GM12873 (cell line): Measurements from ENCODE around the gene XPC.

ENCODE experiments used
- CTCF ChIP-seq: IDR thresholded peaks from 2 replicates; pipeline ENCODE4 v1.5.1; 2012; ENCODE audit warnings: low read depth, mild to moderate bottlenecking, moderate library complexity, low read length, control low read depth; ENCODE audit not compliant: insufficient read depth; ENCODE audit errors: missing control alignments

Gene XPC

GRCh38 chr3:14135581-14135980 is 42.8 kb downstream of the XPC start:
- no peak for TF ChIP-seq CTCF

DNA sequence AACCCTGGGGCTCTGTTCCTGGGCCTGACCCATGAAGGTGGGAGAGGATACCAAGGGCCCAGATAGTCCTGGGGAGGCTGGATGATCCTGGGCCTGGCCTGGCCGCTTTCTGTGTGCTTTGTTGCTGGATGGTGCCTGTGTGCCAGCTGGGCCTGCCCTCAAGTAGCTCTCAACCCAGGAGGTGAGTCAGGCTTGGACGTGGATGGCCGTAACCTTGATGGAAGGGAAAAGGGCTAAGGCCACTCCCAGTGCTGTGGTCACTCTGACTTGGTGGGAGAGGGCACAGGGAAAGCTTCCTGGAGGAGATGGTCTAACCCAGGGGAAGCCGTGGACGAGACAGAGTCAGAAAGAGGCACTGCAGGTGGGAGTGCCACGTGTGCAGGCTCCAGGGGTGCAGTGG is 44.1 kb downstream of the XPC start:
- no peak for TF ChIP-seq CTCF

GRCh38 chr3:14133876-14134275 is 44.5 kb downstream of the XPC start:
- TF ChIP-seq CTCF: no peak

- no peak for TF ChIP-seq CTCF
These were observed 45.1 kb downstream of the XPC start for GRCh38 chr3:14133188-14133800.

- TF ChIP-seq CTCF: no peak
These were observed 45.7 kb downstream of the XPC start for GRCh38 chr3:14132689-14133088.

DNA sequence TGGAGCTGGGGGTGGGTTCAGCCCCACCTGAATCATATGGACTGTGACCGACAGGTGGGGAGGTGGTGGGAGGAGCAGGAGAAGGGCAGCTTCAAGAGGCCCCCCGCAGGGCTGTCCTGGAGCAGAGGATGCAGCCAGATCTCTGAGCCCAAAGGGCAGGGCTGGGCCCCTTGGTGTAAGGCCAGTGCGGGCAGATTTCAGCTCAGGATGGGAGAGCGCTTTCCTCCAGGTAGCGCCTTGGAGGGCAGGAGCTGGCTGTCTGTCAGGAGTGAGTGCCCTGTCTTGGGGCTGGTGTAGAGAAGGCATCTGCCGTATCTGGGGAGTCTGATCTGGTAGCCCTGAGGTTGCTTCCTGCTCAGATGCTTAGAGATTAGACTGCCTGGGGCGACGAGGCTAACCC is 46.3 kb downstream of the XPC start:
- no peak for TF ChIP-seq CTCF

DNA sequence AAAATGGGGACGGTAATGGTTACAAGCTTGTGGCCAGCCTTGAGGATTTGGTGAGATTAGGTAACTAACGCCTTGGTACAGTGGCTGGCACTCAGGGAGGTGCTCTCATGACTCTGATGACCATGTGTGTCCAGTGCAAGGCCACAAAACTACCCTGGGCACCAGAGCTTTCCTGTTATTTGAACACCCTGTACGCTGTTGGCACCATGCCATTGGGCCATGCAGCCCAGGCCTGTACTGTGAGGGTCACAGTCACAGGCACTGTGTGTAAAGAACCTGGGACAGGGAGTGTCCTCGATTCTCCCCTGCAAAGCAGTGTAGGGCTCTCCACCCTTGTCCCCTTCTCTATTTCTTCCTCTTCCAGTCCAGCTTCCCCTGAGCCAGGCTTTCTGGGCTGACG is 47.3 kb downstream of the XPC start:
- no peak for TF ChIP-seq CTCF

- no peak for TF ChIP-seq CTCF
These were observed 47.7 kb downstream of the XPC start for GRCh38 chr3:14130707-14131106.
